Activated CD4-positive, alpha-beta T cell treated with anti-CD3 and anti-CD28 coated beads, Interleukin-2, amount 50 U/mL, for 24 hours (primary cell): ENCODE data around the gene TXNRD1.
"Not testable (repeated sequence)": the region's sequence is repeated elsewhere in the genome, so short reads cannot be mapped to it uniquely, and the experiment has no call there.

Experiments used
- DNase-seq, 2 donors: peaks; one replicate each; pipeline ENCODE4 v3.0.0-alpha.2; 2020; ENCODE audit warnings: low read depth in 1 of 2, low spot score in 1 of 2

TXNRD1 gene

DNA sequence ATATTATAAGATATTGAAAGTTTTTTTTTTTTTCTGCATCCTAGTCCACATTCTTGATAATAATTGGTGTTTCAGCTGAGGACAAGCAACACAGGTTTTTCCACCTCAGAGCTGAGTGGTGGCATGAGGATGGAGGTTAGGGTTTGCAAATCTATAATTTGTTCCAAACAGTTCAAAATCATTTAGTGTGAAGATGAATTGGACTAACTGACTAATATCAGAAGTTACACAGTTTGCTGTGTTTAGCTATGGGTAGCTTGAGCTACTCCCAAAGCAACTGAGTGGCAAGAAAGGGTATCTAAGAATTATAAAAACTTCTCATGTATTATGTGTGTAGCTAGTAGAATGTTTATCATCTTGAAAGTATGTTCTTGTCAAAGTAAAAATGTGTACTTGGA, 105.0 kb downstream of the TXNRD1 start:
- DNase-seq, result no peak

DNA sequence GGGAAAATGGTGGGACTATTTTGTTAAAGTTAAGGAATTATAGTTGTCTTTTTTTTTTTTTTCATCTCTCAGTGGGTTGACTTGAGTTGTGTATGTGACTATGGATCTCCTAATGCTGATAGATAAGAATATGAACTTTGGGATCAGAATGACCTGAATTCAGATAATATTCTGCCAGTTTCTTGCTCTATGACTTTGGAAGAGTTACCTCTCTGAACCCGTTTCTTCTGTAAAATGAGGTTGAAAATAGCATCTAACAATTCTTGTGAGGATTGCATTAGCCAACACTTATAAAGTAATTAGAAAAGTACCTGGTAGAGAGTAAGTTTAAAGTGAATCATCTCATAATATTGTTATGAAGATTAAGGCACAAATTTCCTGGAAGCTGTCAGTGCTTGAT, 106.4 kb downstream of the TXNRD1 start:
- DNase-seq, result no peak

DNA sequence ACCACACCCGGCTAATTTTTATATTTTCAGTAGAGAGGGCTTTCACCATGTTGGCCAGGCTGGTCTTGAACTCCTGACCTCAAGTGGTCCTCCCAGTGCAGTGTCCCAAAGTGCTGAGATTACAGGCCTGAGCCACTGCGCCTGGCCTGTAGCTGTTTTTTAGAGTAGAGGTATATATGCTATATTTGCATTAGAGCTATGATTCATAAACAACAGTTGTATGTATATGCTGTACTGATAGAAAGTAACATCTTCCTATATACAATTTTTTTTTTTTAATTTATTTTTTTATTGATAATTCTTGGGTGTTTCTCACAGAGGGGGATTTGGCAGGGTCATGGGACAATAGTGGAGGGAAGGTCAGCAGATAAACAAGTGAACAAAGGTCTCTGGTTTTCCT, 107.0 kb downstream of the TXNRD1 start:
- not testable (repeated sequence) for DNase-seq

DNA sequence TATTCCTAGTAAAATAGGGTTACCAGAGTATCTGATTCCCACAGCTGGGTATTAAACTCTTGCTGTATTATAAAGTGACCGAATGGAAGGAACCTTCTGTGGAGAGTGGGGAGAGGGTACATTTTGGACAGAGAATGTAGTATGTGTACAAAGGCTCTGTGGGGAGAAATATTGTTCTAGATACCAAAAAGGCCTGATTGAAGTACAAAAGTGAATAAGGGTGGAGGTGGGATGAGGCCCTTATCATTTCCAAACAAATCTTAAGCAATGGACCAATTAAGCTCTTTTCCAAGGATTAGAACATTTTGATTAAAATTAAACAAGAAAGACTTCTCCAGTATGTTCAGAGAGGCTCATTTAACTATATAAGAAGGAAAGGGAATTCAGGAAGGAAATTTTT, 108.3 kb downstream of the TXNRD1 start:
- no peak for DNase-seq

DNA sequence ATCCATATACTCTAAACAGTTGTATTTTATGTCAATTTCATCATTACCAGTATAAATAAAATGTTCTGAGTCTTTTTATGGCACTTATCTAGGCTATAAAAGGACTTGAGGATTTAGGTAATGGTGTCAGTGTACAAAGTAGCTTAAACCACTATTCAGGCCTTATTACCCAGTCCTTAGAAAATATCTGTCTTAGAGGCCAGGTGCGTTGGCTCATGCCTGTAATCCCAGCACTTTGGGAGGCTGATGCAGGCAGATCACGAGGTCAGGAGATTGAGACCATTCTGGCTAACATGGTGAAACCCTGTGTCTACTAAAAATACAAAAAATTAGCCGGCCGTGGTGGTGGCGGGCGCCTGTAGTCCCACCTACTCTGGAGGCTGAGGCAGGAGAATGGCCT, 112.7 kb downstream of the TXNRD1 start:
- not testable (repeated sequence) for DNase-seq

DNA sequence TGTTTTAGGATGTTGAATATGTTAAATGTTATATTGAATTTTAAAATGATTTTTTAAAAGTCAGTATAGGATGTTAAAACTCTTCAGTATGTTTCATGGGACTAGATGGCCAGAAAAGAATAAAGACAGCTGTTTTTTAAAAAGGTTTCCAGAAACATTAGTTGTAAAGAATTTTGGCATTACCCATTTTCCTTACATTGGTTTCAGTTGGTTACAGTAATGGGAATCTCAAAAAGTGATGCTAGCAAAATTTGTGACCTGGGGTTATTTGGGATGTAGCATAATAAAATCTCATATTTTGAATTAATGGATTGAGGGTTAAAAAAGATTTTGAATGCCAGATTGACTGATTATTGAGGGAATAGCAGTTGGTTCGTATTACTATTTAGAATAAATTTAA, 113.2 kb downstream of the TXNRD1 start:
- DNase-seq, result no peak

DNA sequence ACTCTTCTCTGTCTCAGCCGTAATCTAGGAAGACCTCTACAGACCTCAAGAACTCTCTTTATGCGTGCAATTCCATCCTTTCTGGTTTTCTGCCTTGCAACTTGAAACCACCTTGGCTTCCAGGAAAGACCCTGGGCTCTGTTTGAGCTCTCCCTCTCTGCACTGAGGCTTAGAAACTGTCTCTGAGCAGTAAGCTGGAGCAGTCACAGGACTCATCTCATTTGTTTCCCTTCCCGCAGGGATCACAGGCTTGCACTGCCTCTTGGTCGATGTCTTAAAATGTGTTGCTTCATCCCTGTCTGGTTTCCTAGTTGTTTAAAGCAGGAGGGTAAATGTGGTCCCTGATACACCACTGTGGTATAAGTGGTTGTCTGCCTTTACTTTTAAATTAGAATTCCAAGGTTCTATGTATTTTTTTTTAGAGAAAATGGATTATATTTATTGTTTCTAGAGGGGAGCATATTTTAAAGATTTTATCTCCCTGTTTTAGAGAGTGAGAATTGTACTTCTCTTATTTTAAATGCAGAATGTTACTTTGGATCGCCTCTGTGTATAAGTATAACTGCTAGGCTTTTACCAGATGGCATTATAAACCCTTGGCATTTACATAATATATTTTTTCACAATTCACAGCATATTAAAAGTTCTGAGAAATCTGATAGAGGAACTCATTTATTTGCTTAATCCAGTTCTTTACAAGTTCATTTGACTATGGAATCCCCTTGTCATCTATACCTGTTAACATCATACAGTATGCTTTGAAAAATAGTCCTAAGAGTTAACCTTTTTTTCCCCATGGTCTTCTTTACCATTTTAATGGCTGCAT, 114.3 kb downstream of the TXNRD1 start:
- DNase-seq, result no peak

DNA sequence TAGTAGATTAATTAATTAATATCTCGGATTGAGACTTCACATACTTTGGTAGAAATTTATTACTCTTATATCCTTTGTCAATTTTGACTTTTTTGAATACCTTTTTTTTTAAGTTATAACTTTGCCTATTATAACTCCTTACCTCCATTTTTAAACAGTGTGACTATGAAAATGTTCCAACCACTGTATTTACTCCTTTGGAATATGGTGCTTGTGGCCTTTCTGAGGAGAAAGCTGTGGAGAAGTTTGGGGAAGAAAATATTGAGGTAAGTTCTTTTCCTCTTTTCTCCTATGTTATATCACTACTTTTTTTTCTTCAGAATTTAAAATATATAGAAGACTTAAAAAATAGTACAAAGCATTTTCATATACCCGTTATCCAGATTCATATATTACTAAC, 115.8 kb downstream of the TXNRD1 start:
- no peak for DNase-seq

DNA sequence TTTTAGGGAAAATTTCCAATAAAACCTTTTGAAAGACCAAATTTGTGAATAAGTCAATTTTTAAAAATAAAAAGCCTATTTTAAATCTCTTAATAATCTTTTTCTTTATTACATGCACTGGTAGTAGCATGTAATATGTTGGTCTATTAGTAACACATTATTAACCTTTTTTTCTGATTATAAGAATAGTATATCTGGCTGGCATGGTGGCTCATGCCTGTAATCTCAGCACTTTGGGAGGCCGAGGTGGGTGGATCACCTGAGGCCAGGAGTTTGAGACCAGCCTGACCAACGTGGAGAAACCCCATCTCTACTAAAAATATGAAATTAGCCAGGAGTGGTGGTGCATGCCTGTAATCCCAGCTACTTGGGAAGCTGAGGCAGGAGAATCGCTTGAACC, 116.7 kb downstream of the TXNRD1 start:
- not testable (repeated sequence) for DNase-seq

DNA sequence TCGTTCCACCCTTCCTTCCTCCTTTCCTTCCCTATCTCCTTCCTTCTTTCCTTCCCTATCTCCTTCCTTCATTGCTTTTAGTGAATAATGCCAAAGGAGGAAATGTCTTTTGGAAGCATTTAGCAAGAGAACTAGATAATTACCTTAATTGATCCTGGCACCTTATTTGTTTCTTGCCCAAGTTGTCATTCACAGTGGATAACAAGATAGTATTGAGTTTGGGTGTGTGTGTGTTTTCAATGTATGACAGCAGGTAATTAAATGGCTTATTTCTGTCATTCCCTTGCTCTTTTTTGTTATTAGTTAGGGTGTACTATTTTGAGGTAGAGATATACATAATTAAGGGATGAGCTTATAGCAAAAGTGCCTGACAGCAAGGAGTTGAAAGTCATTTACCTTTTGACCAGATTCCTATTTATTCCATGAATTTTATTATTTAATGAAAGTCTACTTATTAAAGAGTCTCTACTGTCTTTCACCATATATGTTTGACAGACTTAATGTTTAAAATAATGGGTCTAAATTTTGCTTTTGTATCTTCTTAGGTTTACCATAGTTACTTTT, 118.2 kb downstream of the TXNRD1 start:
- no peak for DNase-seq

DNA sequence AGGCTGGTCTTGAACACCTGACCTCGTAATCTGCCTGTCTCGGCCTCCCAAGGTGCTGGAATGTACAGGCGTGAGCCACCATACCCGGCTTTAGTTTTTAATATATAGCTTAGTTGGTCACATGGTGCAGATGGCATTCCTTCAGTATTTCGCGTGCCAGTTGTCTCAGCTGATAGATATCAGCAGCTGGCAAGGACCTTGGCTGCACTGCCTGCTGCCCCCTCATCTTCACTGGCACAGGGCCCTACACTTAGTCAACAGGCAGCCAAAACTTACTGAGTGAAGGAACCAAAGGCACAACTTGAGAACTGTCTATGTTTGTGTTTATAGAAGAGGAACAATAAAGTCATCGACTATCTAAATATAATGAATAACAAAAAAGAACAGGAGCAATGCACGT, 119.0 kb downstream of the TXNRD1 start:
- DNase-seq, result no peak

DNA sequence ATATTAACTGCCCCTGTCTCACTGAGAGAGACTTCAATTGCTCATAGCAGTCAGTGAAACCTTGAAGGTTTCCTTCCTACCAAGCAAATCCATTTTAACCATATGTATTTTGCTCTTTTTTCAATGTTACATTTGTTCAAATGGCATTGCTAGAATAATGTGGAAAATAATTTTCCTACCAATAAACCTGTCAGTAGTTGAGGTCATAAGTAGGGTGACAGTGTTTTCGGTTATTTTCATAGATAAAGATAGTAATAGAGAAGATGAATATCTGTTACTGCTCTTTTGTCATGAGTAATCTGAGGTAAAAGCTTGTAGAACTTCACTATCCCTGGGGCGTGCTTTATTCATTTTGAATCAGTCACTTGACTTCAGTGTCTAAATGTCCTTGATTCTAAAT, 120.5 kb downstream of the TXNRD1 start:
- DNase-seq, result no peak

DNA sequence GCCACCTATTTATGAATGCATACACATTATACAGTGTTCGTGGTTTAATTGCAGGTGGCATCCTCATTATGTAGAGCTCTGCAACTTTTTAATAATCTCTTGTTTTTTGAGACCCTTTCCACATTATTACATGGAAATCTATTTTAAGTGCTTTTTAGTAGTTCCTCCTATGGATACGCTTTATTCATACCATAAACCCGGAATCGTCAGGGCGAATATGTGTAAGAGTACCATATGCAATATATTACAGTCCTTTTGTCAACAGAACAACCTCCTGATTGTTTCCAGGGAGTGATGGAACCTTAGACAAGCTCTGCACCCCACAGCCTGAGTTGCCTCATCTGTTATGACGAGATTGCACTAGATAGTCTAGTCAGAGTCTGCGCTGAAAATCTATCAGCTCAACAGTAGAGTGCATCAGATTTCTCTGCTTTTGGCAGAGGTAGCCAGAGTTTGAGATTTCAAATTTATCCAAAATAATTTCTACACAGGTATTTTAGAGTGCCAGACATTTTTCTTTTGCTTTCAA, 121.5 kb downstream of the TXNRD1 start:
- no peak for DNase-seq

DNA sequence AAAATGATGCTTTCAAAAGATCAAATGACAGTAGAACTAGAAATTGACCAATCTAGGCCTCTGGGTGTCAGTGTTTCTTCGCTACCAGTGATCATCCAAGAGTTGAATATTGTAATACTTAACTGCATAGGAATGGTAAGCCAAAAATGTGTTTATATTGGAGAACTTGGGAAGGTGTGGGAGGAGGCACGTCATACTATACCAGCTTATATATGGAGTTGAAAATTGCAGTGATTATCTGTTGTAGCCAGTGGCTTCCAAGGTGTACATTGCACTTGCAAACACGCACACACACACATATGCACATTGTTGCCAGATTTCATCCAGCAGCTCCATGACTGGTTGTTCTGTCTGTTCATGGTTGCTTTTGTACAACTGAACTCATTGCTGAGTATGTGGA, 124.1 kb downstream of the TXNRD1 start:
- DNase-seq, result no peak

DNA sequence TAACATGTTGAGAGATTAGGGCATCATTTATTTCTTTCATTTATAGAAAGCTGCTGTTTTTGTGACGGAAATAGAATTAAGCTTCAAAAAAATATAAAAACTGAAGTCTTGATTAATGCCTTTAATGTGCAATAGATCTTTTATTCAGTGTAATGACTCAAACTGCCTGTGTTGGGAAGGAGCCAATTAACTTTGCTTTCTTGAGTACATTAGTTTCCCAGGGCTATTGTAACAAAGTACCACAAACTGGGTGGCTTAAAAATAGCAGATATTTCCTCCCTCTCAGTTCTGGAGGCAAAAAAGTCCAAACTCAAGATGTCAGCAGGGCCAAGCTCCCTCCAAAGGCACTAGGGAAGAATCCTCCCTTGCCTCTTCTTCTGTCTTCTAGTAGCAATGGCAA, 124.6 kb downstream of the TXNRD1 start:
- DNase-seq, result no peak

DNA sequence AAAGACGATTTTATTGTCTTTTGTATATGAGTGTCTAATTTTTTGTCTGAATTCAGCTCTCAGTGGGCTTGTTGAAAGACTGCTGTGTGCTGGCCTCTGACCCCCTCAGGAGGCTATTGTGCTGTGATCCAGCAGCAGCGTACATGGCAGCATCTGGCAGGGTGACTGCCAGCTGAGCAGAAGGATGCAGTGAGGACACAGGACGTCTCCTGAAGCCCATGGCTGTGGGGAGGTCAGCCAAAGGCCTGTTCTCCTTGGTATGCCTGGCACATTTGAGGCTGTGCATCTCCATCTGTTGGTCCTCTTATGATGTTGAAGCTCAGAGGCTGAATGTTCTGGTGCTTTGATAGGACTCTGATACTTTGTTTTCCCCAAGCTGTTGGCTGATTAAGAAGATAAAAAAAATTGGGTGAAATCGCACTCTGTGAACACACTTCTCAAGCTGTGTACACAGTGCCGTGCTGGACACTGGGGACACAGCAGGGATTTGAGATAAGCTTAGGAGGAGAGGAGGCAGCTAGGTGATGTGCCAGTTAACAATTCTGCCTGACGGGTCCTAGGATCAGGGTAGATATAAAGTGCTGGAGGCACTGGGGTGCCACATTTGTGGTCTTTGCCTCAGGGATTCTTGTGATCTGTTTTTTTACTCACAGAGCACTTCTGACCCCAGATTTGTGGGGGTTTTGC, 125.5 kb downstream of the TXNRD1 start:
- no peak for DNase-seq

DNA sequence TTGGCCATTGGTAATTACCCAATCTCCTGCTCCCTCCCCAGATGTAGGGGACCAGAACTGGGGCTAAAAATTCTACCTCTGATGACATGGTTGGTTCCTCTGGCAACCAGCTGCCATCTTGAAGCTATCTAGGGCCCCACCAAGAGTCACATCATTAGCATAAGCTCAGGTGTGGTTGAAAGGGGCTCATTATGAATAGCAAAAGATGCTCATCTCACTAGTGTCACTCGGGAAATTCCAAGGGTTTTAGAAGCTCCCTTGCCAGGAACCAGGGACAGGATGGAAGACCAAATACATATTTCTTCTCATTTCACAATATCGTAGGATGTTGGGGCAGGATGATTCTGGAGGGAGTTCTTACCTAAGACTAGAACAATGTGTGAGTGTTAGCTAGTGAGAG, 126.6 kb downstream of the TXNRD1 start:
- DNase-seq, result no peak

DNA sequence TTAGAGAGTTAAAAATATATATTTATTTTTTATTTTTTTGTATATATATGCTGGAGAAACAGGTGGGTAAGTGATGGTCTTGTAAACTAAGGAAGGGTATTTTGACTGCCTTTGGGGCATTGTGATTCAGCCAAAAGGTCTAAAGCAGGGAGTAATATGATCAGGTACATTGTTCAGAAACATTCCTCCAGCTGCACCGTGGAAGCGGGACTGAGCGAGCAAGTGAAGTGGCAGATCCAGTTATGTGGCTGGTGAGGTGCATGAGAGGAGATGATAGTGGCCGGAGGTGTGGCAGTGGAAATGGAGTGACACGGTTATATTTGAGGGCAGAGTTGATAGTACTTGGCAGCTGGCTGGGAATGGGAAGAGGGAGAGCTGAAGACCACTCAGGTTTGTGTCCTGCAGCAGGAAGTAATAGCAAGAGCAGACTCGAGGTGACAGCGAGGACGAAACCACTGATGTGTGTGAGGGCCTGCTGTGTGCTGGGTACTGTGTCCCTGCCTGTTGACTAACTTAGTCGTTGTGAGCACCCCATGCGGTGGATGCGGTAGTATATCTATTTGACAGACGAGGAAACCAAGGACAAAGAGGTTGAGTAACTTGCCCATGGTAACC, 127.2 kb downstream of the TXNRD1 start:
- DNase-seq, result no peak

DNA sequence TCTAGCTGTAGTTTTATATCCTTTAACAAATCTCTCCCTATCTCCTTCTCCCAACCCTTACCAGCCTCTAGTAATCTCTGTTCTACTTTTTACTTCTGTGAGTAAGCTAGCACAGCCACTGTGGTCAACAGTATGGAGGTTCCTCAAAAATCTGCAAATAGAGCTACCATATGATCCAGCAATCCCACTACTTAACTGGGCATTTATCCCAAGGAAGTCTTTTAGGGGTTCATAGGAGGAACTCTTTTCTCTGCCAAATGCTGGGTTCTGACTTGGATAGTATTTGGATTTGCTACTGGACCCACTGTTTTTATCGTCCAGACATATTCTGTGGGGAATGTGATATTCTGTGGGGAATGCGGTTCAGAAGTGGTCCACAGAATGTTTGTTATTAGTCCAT, 129.1 kb downstream of the TXNRD1 start:
- DNase-seq, result no peak

DNA sequence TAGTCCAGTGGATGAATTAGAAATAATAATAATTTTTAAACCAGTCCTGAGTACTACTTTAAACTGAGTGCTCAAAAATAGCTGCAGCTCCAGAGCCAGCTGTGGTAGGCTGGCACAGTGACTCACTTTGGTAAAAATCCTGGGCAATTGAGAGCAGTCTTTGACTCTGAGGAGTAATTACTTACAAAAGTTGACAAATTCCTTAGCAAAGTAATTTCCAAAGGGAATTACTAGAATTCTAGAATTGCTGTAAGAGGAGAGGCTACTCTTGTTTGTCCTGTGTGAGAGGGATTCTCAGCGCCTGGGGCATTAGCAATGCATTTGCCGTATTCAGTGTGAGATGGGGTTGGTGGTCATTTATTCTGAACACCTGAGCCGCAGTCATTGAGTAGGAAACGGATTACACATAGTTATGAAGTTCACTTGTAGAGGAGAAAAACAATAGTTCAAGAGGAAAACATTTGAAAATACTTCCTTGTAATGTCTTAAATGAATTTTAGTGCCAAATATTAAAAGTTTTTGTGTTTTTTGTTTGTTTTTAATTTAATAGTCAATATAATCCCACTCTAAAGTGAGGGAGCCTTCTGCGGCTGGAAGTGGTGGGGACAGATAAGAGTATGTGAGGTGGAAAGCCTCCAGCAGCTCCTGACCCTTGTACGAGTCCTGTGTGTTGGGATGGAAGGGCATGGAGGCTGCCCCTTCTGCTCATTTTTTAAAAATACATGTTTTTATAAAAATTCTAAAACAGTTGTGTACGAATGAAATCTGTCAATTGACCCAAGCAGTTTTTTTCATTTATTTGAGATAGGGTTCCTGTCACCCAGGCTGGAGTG, 129.9 kb downstream of the TXNRD1 start:
- no peak for DNase-seq
